Measurements from ENCODE around the gene EML4.

The EML4 gene

DNA sequence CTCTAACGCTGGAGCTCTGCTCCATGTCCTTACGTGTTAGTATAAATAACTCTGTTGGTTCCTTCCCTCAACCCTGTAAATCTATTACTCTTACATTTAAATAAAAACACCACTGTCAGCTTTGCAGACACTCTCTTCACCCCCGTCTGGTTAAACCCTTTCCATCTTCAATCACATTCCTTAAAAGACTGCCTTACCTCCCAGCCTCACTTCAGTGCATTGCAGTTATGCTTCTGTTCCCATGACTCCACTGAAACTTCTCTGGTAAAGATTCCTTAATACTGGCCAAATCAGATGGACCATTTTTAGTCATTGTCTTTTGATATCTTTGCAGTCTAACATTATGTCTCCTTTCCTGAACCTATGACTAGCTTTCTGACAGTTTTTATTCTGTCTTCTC, 61.7 kb downstream of the EML4 start:
- H3K27me3 Mint-ChIP-seq, result no peaks in the 10 kb centered on the region
- peak overlapping the region; percentile 1 for H3K4me3 Mint-ChIP-seq
- H3K9me3 Mint-ChIP-seq, result no peaks in the 10 kb centered on the region
- peak overlapping the region; percentile 22 for H3K27ac Mint-ChIP-seq (ENCODE audit: low read depth)
- ATAC-seq (replicated peaks; ENCODE audit: extremely low read depth, poor library complexity, severe bottlenecking), result no peak
- peaks cover 60% of the 10 kb centered on the region for H3K4me1 Mint-ChIP-seq
- H3K36me3 Mint-ChIP-seq (ENCODE audit: insufficient read depth), result peaks cover 16% of the 10 kb centered on the region
- no peak for DNase-seq (ENCODE audit: low spot score in 2 of 2)

GRCh38 chr2:42232024-42232423, 62.9 kb downstream of the EML4 start:
- Mint-ChIP-seq H3K27me3 (no peaks in the 10 kb centered on the region), H3K36me3 (ENCODE audit: insufficient read depth) (peaks cover 14% of the 10 kb centered on the region), H3K4me1 (peaks cover 62% of the 10 kb centered on the region), H3K9me3 (no peaks in the 10 kb centered on the region), H3K27ac (ENCODE audit: low read depth) (no peak overlapping the region), H3K4me3 (no peak overlapping the region)
- ATAC-seq (replicated peaks; ENCODE audit: extremely low read depth, poor library complexity, severe bottlenecking), result no peak
- DNase-seq (ENCODE audit: low spot score in 2 of 2), result no peak

- no peak overlapping the region for H3K27ac Mint-ChIP-seq (ENCODE audit: low read depth)
- H3K4me3 Mint-ChIP-seq, result no peak overlapping the region
- H3K9me3 Mint-ChIP-seq, result no peaks in the 10 kb centered on the region
- ATAC-seq (replicated peaks; ENCODE audit: extremely low read depth, poor library complexity, severe bottlenecking) (no peak), DNase-seq (ENCODE audit: low spot score in 2 of 2) (no peak)
- peaks cover 67% of the 10 kb centered on the region for H3K4me1 Mint-ChIP-seq
- H3K36me3 Mint-ChIP-seq (ENCODE audit: insufficient read depth), result peaks cover 10% of the 10 kb centered on the region
- no peaks in the 10 kb centered on the region for H3K27me3 Mint-ChIP-seq
These were observed 64.9 kb downstream of the EML4 start for GRCh38 chr2:42233976-42234441.

GRCh38 chr2:42236911-42237310, 67.8 kb downstream of the EML4 start:
- no peak for DNase-seq (ENCODE audit: low spot score in 2 of 2)
- no peak for ATAC-seq (replicated peaks; ENCODE audit: extremely low read depth, poor library complexity, severe bottlenecking)
- Mint-ChIP-seq H3K36me3 (ENCODE audit: insufficient read depth) (peaks cover 17% of the 10 kb centered on the region), H3K27me3 (no peaks in the 10 kb centered on the region), H3K4me3 (peak overlapping the region; percentile 23), H3K27ac (ENCODE audit: low read depth) (peak overlapping the region; percentile 41), H3K9me3 (no peaks in the 10 kb centered on the region), H3K4me1 (peaks cover 69% of the 10 kb centered on the region)

DNA sequence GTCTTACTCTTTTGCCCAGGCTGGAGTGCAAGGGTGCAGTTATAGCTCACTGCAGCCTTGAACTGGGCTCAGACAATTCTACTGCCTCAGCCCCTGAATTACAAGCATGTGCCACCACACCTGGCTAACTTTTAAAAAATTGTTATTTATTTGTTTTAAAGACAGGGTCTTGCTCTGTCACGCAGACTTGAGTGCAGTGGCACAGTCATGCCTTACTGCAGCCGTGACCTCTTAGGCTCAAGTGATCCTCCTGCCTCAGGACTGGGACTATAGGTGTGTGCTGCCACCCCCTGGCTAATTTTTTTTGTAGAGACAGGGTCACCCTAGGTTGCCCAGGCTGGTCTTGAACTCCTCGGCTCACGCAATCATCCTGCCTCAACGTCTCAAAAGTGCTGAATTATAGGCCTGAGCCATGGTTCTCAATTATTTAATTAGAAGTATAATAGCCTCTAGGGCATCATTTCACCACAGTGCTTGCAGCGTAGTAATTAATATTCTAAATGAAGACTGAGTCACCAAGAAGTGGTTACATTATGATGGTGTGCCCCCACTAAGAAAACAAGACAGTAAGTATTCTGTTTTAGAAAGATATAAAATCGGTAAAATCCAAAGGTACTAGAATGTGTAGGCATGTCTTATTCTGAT, 69.6 kb downstream of the EML4 start:
- Mint-ChIP-seq H3K27ac (ENCODE audit: low read depth) (peak overlapping the region; percentile 25), H3K4me3 (no peak overlapping the region), H3K9me3 (no peaks in the 10 kb centered on the region), H3K4me1 (peaks cover 72% of the 10 kb centered on the region), H3K27me3 (no peaks in the 10 kb centered on the region), H3K36me3 (ENCODE audit: insufficient read depth) (peaks cover 13% of the 10 kb centered on the region)
- DNase-seq (ENCODE audit: low spot score in 2 of 2) (peak in 1 of 2 donors; percentile 17), ATAC-seq (replicated peaks; ENCODE audit: extremely low read depth, poor library complexity, severe bottlenecking) (peak; percentile 67)

- no peak overlapping the region for H3K4me3 Mint-ChIP-seq
- H3K36me3 Mint-ChIP-seq (ENCODE audit: insufficient read depth), result peaks cover 16% of the 10 kb centered on the region
- no peaks in the 10 kb centered on the region for H3K9me3 Mint-ChIP-seq
- peaks cover 72% of the 10 kb centered on the region for H3K4me1 Mint-ChIP-seq
- DNase-seq (ENCODE audit: low spot score in 2 of 2) (no peak), ATAC-seq (replicated peaks; ENCODE audit: extremely low read depth, poor library complexity, severe bottlenecking) (no peak)
- H3K27ac Mint-ChIP-seq (ENCODE audit: low read depth), result peak overlapping the region; percentile 89
- H3K27me3 Mint-ChIP-seq, result no peaks in the 10 kb centered on the region
These were observed 70.1 kb downstream of the EML4 start for GRCh38 chr2:42239289-42239661.

- H3K27ac Mint-ChIP-seq (ENCODE audit: low read depth), result peak overlapping the region; percentile 89
- H3K27me3 Mint-ChIP-seq, result no peaks in the 10 kb centered on the region
- peaks cover 21% of the 10 kb centered on the region for H3K36me3 Mint-ChIP-seq (ENCODE audit: insufficient read depth)
- ATAC-seq (replicated peaks; ENCODE audit: extremely low read depth, poor library complexity, severe bottlenecking) (no peak), DNase-seq (ENCODE audit: low spot score in 2 of 2) (no peak)
- H3K4me3 Mint-ChIP-seq, result no peak overlapping the region
- H3K4me1 Mint-ChIP-seq, result peaks cover 77% of the 10 kb centered on the region
- no peaks in the 10 kb centered on the region for H3K9me3 Mint-ChIP-seq
These were observed 70.7 kb downstream of the EML4 start for GRCh38 chr2:42239811-42240210.

GRCh38 chr2:42241517-42241916, 72.4 kb downstream of the EML4 start:
- Mint-ChIP-seq H3K4me3 (no peak overlapping the region), H3K36me3 (ENCODE audit: insufficient read depth) (peaks cover 29% of the 10 kb centered on the region), H3K27ac (ENCODE audit: low read depth) (peak overlapping the region; percentile 5), H3K4me1 (peaks cover 74% of the 10 kb centered on the region), H3K9me3 (no peaks in the 10 kb centered on the region), H3K27me3 (no peaks in the 10 kb centered on the region)
- ATAC-seq (replicated peaks; ENCODE audit: extremely low read depth, poor library complexity, severe bottlenecking), result no peak
- DNase-seq (ENCODE audit: low spot score in 2 of 2), result no peak

GRCh38 chr2:42243297-42243696, 74.1 kb downstream of the EML4 start:
- peaks cover 34% of the 10 kb centered on the region for H3K36me3 Mint-ChIP-seq (ENCODE audit: insufficient read depth)
- peak overlapping the region; percentile 89 for H3K27ac Mint-ChIP-seq (ENCODE audit: low read depth)
- DNase-seq (ENCODE audit: low spot score in 2 of 2) (no peak), ATAC-seq (replicated peaks; ENCODE audit: extremely low read depth, poor library complexity, severe bottlenecking) (no peak)
- no peaks in the 10 kb centered on the region for H3K9me3 Mint-ChIP-seq
- peaks cover 73% of the 10 kb centered on the region for H3K4me1 Mint-ChIP-seq
- H3K27me3 Mint-ChIP-seq, result no peaks in the 10 kb centered on the region
- H3K4me3 Mint-ChIP-seq, result no peak overlapping the region

GRCh38 chr2:42244520-42244919, 75.4 kb downstream of the EML4 start:
- Mint-ChIP-seq H3K27me3 (no peaks in the 10 kb centered on the region), H3K9me3 (no peaks in the 10 kb centered on the region), H3K4me3 (peak overlapping the region; percentile 21), H3K27ac (ENCODE audit: low read depth) (peak overlapping the region; percentile 70), H3K4me1 (peaks cover 72% of the 10 kb centered on the region), H3K36me3 (ENCODE audit: insufficient read depth) (peaks cover 35% of the 10 kb centered on the region)
- DNase-seq (ENCODE audit: low spot score in 2 of 2) (no peak), ATAC-seq (replicated peaks; ENCODE audit: extremely low read depth, poor library complexity, severe bottlenecking) (peak; percentile 78)

DNA sequence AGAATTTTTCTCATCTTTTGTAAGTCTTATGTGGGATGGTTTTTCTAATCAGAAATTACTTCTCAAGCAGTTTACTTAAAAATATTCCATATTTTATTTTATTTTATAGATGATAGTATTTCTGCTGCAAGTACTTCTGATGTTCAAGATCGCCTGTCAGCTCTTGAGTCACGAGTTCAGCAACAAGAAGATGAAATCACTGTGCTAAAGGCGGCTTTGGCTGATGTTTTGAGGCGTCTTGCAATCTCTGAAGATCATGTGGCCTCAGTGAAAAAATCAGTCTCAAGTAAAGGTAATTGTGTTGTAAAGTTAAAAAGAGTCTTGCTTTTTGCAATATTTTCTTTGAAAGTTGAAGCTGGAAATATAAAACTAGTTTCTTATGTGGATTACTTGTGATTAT, 76.2 kb downstream of the EML4 start:
- Mint-ChIP-seq H3K27ac (ENCODE audit: low read depth) (no peak overlapping the region), H3K36me3 (ENCODE audit: insufficient read depth) (peaks cover 36% of the 10 kb centered on the region), H3K4me1 (peaks cover 72% of the 10 kb centered on the region), H3K9me3 (no peaks in the 10 kb centered on the region), H3K4me3 (no peak overlapping the region), H3K27me3 (no peaks in the 10 kb centered on the region)
- ATAC-seq (replicated peaks; ENCODE audit: extremely low read depth, poor library complexity, severe bottlenecking) (no peak), DNase-seq (ENCODE audit: low spot score in 2 of 2) (no peak)

- peak overlapping the region; percentile 2 for H3K27ac Mint-ChIP-seq (ENCODE audit: low read depth)
- H3K4me1 Mint-ChIP-seq, result peaks cover 71% of the 10 kb centered on the region
- ATAC-seq (replicated peaks; ENCODE audit: extremely low read depth, poor library complexity, severe bottlenecking) (no peak), DNase-seq (ENCODE audit: low spot score in 2 of 2) (no peak)
- peaks cover 35% of the 10 kb centered on the region for H3K36me3 Mint-ChIP-seq (ENCODE audit: insufficient read depth)
- H3K4me3 Mint-ChIP-seq, result no peak overlapping the region
- H3K27me3 Mint-ChIP-seq, result no peaks in the 10 kb centered on the region
- no peaks in the 10 kb centered on the region for H3K9me3 Mint-ChIP-seq
These were observed 77.4 kb downstream of the EML4 start for GRCh38 chr2:42246562-42246961.

DNA sequence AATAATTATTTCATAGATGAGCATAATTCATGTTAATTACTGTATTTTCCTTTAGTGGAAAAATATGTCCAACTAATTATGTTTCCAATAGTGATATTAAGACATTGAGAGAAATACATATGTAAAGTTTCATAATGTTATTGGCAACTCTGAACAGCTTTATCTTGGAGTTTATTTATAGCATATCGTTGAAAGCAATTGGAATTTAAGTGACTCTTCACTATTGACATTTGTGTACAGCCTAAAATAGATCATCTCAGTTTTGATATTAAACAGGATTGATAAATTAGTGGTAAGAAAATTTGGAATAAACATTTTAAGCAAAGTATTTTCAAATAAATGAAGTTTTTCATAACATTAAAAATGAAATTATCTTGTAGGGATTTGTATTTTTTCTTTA, 79.7 kb downstream of the EML4 start:
- H3K27ac Mint-ChIP-seq (ENCODE audit: low read depth), result no peak overlapping the region
- peaks cover 73% of the 10 kb centered on the region for H3K4me1 Mint-ChIP-seq
- no peaks in the 10 kb centered on the region for H3K27me3 Mint-ChIP-seq
- ATAC-seq (replicated peaks; ENCODE audit: extremely low read depth, poor library complexity, severe bottlenecking) (no peak), DNase-seq (ENCODE audit: low spot score in 2 of 2) (no peak)
- H3K4me3 Mint-ChIP-seq, result no peak overlapping the region
- peaks cover 41% of the 10 kb centered on the region for H3K36me3 Mint-ChIP-seq (ENCODE audit: insufficient read depth)
- H3K9me3 Mint-ChIP-seq, result no peaks in the 10 kb centered on the region
